ENCODE results near the gene SH2B2.

Gene SH2B2

GRCh38 chr7:102266541-102266940 is 20.1 kb upstream of the SH2B2 start:
- DNase-seq (ENCODE audit: low spot score), result no peak

- no peak for DNase-seq (ENCODE audit: low spot score)
Observed at GRCh38 chr7:102268635-102269034, 18.0 kb upstream of the SH2B2 start.

DNA sequence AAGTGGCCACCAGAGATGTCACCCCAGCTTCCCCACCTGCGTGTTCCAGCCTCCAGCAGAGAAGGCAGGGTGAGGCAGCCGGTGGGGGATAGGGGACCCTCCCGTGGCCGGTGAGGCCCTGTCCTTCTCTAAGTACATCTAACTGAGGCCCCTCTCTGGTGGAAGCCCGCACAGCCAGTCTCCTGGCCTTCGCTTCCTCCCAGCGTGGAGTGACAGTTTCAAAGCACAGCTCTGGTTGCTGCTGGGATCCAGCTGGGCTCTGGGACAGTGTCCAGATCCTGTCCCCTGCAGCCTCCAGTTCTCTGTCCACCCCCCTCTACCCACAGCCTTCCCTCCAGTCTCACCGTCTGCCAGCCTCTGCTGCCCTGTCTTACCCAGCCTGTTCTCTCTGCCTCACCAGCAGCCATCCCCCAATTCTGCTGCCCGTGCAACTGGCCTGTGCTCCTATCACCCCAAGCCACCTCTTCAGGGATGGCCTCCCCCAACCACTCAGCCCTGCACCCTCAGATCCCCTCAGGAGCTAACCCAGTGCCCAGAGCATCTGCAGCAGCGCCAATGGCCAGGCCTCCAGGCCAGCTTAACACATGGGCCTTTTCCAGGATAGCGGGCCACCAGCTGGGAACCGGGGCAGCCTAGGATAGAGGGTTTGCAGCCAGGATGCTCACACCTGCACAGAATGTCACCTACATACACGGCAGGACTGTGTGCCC is 16.3 kb upstream of the SH2B2 start:
- DNase-seq (ENCODE audit: low spot score), result no peak

GRCh38 chr7:102271158-102271798 is 15.4 kb upstream of the SH2B2 start:
- DNase-seq (ENCODE audit: low spot score), result no peak

DNA sequence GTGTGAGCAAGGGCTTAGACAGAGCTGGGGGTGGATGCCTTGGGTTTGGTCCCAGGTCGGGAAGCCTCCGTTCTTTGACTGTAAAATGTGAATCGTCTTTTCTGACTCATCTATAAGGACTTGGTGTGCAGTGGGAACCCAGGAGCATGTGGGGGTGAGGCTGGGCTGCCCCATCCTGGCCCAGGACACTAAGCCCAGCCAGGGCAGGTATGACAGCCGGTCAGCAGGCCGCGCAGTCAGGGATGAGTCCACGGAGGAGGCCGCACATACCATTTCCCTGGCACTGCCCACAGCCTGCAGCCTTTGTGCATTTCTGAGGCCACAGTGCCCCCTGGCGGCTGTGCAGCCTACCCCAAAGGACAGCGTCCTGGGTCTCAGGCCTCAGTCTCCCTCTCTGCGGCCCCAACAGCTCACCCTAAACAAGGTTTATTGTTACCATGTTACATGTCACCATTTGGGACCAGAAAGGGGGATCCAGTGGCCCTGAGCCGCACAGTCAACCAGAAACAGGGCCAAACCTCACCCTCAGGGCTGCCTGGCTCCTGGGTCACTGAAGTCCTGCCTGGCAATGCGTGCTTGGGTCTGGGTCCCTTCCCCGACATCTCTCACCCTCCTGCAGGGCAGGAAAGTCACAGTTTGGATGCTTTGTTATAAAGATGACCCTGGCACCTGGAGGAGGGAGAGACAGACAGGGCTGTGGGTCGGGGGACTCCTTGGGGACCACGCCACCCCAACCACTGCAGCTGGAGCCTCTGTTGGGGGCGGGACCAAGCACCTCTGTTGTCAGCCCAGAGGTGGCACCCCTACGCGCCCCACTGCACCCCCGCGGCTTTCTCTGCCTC is 14.4 kb upstream of the SH2B2 start:
- peak; percentile 81 for DNase-seq (ENCODE audit: low spot score)

DNA sequence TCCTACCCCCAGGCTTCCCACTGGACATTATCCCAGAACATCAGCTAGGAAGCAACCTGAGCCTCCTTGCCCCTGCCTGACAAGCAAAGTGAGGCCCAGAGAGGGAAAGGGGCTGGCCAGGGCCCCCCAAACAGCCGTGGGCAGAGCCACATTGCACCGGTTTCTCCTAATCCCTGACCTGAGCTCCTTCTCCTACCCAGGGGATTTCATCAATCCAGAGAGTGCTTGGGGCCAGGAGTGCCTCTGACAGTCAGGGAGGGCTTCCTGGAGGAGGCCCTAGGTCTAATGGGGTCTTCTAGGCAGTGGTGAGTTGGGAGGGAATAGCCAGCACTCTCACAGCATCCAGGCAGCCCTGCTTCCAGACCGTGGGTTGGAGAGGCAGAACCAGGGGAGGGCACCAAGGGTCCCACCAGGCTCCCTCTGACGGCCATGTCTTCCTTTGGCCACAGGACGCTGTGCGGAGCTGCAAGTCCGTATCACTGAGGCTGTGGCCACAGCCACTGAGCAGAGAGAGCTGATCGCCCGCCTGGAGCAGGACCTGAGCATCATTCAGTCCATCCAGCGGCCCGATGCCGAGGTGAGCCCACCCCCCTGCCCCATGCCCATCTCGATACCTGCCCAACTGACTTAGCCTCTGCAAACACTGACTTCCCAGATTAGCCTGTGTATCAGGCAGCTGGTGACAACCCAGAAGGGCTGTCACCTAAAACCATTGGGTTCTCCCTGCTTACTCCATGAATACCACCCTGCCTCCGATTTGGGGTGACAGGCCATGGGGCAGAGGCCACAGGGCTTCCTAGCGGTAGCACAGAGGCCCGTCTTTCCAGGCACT is 13.5 kb upstream of the SH2B2 start:
- DNase-seq (ENCODE audit: low spot score), result no peak

DNA sequence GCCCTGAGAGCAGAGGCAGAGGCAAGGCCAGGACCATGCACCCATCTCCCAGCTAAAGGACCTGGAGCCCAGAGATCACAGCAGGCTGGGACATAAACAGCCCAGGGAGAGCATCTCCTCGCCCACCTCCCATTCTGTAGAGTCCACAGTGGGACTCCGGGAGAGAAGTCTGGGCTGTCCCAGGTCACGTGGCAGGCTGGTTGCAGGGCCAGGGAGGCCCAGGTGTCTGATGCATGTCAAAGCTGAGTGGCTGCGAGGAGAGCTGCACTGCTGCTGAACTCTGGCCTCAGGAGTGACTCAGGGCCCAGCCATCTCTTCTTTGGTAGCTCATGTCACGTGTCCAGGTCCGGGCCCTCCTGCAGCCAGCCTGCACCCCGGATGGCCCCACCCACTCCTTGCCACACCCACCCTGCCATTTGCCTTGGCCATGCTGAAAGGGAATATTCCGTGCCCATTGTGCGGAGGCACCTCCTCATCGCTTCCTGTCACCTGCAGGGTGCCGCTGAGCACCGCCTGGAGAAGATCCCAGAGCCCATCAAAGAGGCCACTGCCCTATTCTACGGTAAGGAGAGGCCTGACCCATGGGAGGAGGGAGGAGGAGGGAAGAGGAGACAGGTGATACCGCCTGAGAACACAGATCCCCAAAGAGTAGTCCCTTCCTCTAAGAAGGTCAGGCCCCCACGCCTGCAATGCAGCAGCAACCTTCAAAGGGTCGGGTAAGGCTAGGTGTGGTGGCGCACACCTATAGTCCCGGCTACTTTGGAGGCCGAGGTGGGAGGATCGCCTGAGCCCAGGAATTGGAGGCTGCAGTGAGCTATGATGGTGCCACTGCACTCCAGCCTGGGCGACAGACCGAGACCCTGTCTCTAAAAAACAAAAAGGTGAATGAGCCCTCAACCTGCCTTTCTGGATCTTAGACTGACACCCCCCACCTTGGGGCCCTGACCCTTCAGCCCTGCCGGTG is 12.6 kb upstream of the SH2B2 start:
- no peak for DNase-seq (ENCODE audit: low spot score)

- no peak for DNase-seq (ENCODE audit: low spot score)
Observed at GRCh38 chr7:102275123-102275703, 11.5 kb upstream of the SH2B2 start.

- DNase-seq (ENCODE audit: low spot score), result no peak
Observed at GRCh38 chr7:102277901-102278300, 8.8 kb upstream of the SH2B2 start.

DNA sequence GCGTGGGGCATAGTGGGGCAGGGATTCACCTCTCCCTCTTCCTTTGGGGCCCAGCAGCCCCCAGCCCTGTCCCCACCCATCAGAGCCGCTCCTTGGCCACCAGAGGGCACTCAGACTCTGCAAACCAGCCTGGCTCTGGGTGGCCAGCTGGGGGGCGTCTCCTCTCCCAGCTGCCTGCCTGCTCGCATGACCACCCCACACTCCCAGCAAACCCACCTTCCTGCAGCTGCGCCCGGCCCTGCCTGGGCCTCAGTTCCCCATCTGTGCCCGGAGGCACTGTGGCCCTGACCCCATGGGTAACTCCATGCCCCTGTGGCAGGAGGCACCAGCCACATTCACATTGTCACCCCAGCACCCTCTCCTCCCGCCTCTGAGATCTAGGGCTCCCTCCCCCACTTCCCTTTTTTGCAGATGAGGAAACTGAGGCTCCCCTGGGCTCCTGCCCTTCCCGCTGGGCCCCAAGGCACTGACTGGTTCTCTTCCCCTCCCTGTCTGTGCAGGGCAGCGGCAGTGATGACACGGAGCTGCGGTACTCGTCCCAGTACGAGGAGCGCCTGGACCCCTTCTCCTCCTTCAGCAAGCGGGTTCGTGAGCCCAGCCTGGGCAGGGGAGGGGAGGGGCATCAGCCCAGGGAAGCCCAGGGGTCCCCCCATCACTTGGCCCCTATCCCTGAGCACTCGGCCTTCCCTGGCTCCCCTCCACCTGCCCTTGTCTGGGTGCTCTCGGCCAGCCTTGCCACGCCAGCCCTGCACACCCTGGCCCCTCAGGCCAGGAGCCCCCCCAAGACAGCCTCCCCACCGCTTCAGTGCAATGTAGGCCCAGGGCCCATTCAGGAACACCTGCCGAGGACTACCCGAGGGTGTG is 6.9 kb upstream of the SH2B2 start:
- DNase-seq (ENCODE audit: low spot score), result peak; percentile 81

GRCh38 chr7:102280521-102280920 is 6.1 kb upstream of the SH2B2 start:
- no peak for DNase-seq (ENCODE audit: low spot score)

GRCh38 chr7:102281785-102282184 is 4.9 kb upstream of the SH2B2 start:
- DNase-seq (ENCODE audit: low spot score), result no peak

- no peak for DNase-seq (ENCODE audit: low spot score)
Observed at GRCh38 chr7:102282465-102283362, 4.0 kb upstream of the SH2B2 start.

GRCh38 chr7:102283477-102284189 is 3.0 kb upstream of the SH2B2 start:
- DNase-seq (ENCODE audit: low spot score), result no peak

DNA sequence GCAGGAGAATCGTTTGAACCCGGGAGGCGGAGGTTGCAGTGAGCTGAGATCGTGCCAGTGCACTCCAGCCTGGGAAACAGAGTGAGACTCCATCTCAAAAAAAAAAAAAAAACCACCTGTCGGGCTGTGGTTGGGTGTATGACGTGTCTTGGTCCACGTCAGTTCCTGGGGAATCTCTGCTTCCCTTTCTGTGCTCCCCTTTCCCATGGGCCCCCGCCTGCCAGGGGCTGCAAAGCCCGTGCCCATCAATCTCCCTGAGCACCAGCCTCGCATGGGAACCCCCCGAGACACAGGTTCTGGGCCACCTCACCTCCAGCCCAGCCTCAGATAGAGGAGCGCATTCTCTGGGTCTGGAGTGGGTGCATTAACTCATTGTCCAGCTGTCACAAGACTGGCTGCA is 2.3 kb upstream of the SH2B2 start:
- DNase-seq (ENCODE audit: low spot score), result no peak

- DNase-seq (ENCODE audit: low spot score), result no peak
Observed at GRCh38 chr7:102284891-102285539, 1.7 kb upstream of the SH2B2 start.

DNA sequence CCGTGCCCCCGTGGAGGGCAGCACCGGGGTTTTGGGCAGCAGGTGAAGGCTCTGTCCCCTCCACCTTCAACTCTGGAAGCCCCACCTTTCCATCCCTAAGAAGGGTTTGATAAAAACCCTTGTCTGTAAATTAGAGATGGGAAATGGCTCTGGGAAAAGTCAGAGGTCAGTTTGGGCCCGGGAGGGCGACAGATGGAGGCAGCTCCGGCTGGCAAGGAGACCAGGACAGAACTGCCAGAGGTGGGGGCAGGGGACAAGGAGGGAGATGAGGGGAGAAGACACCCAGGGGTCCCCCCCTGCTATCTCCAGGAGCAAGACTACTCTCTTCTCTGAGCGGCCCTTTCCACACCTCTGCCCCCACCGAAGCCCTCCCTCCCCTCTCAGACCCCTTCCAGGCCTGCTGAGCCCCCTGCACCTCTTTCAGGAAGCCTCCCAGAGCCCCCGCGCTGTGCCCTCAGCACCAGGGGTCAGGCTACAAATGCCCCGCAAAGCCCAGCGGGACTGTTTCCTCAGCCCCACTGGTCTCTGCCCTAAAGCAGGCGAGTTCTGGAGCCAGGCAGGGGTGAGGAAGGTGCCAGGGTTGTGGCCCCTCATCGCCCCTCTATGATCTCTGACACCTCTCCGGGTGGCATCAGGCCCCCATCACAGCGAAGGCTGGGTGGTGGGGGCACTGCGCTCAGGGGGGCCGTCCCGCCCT is 980 bp upstream of the SH2B2 start:
- DNase-seq (ENCODE audit: low spot score), result no peak
